Pancreas (tissue), 10 donors: ENCODE measurements around the gene AUTS2. TPM values are rescaled to one million over a fixed set of nuclear protein-coding genes. Genes with fewer than 3 reads are reported as not detected.
A peak's percentile ranks its signal among the peaks of the same experiment; 100 is the strongest.

Experiments
- ATAC-seq, 4 donors: fragments of 200-7000 bp; cut with Tn5 transposase; one replicate each; pipeline versions ENCODE4 v1.8.0 to v1.9.1; 2020; ENCODE audit warnings: mild to moderate bottlenecking in 4 of 4, moderate library complexity in 4 of 4
- DNase-seq, 6 donors: peaks; one replicate each; pipeline ENCODE4 v3.0.0-alpha.2; 2020
- FAIRE-seq: peaks from 2 replicates; lab custom pipeline; 2012; peaks lifted over from hg19 to GRCh38; lab: Jason Lieb, UNC
- H3K27ac ChIP-seq, 4 donors: fragments of 200-600 bp; sonication (generic); 1 replicate in 3 of 4; 2 replicates in 1 of 4; pipeline versions ENCODE4 v1.5.0 to v1.8.0; 2020
- H3K27me3 ChIP-seq, 4 donors: fragments of 200-600 bp; one replicate each; pipeline ENCODE4 v1.8.0; 2021
- H3K36me3 ChIP-seq, 3 donors: fragments of 200-600 bp; sonication (generic) in 1 of 3; one replicate each; pipeline versions ENCODE4 v1.5.0 to v1.8.0; 2020 to 2021
- H3K4me1 ChIP-seq, 3 donors: fragments of 200-600 bp; one replicate each; pipeline ENCODE4 v1.8.0; 2021
- H3K4me3 ChIP-seq, 4 donors: fragments of 200-600 bp; sonication (generic) in 2 of 4; one replicate each; pipeline versions ENCODE4 v1.5.0 to v1.8.0; 2020 to 2021
- H3K9me3 ChIP-seq, 4 donors: fragments of 200-600 bp; one replicate each; pipeline ENCODE4 v1.8.0; 2021
- CTCF ChIP-seq, 4 donors: fragments of 200-600 bp; sonication (generic) in 3 of 4; IDR thresholded peaks; one replicate each; pipeline versions ENCODE4 v1.5.0 to v1.8.0; 2021; ENCODE audit warnings: antibody characterized with exemption in 4 of 4
- WGBS, 2 donors: extraction: QIAGEN DNeasy Blood & Tissue Kit; methylation state at CpG; one replicate each; pipeline ENCODE4 v1.1.7; 2013; 5-methylcytosine and 5-hydroxymethylcytosine counted together
- intact Hi-C, 3 donors: fragments of 100-400 bp; cut with DNase I; formaldehyde crosslinking; loops; one replicate each; pipeline versions ENCODE4 v1.11.1 to v1.14.2; 2022
- polyA plus RNA-seq, 2 donors: library from polyadenylated mRNA; stranded (reverse); fragments of 200-250 nt; gene quantifications; one replicate each; pipeline ENCODE4 v1.2.3, GENCODE V29; 2013
- total RNA-seq, 6 donors: library from RNA; stranded (reverse); fragmentation: NEBNext Ultra II Directional in 4 of 6; extraction: Animal tissue kit (Norgen Biotek cat#: 25700) in 4 of 6; gene quantifications; one replicate each; pipeline versions ENCODE4 v1.2.1 to v1.2.4, GENCODE V29; 2021 to 2023
- donor health status: healthy with polysubstance abuse.
- donor health status: DM: no; HTN: no; CAD: no; lungs with moderate emphysema.
- donor health status: DM: no; HTN: no; CAD: no.
- donor health status: control.
- donor health status: control.
- donor health status: Bipolar disorder and iron deficiency.
- donor health status: DM: yes; HTN: yes; CAD: no.
- donor health status: DM: no; HTN: no; CAD: no.
- donor health status: DM: no; HTN: no; CAD: no.
- donor health status: DM: yes; HTN: yes; CAD: no.

Gene AUTS2
- total and polyA plus RNA-seq, 8 donors = 5.8 to 16.8 (median 9.9) TPM

- FAIRE-seq = no peak
These were observed 584.2 kb downstream of the AUTS2 start for GRCh38 chr7:70182521-70182920.

GRCh38 chr7:70183278-70183677, 585.0 kb downstream of the AUTS2 start:
- DNase-seq (peak in 5 of 6 donors; percentile 13 to 51 (median 21)), ATAC-seq (peak; percentile 73 to 96 (median 89)), FAIRE-seq (no peak)
- no peak overlapping the region for H3K4me3 ChIP-seq
- H3K27ac ChIP-seq = no peak overlapping the region
- no peaks in the 10 kb centered on the region for H3K9me3 ChIP-seq
- no peak for TF ChIP-seq CTCF (IDR thresholded peaks at IDR 0.05)
- no peaks in the 10 kb centered on the region for H3K36me3 ChIP-seq
- no peaks in the 10 kb centered on the region for H3K27me3 ChIP-seq
- 32 to 39% methylated on average over 6 of the region's 6 CpGs for WGBS, 2 donors
- intact Hi-C loops = no loop called here
- H3K4me1 ChIP-seq = no peaks in the 10 kb centered on the region

More at GRCh38 chr7:70182521-70182920, 584.2 kb downstream of the AUTS2 start:
- Histone ChIP-seq H3K36me3 (no peaks in the 10 kb centered on the region), H3K27ac (no peak overlapping the region), H3K27me3 (no peaks in the 10 kb centered on the region), H3K9me3 (no peaks in the 10 kb centered on the region), H3K4me1 (no peaks in the 10 kb centered on the region), H3K4me3 (no peak overlapping the region)
- WGBS, 2 donors = 60 to 76% methylated on average over 4 of the region's 4 CpGs
- TF ChIP-seq CTCF (IDR thresholded peaks at IDR 0.05) = no peak
- intact Hi-C loops = no loop called here
- no peak for ATAC-seq
- no peak for DNase-seq

DNA sequence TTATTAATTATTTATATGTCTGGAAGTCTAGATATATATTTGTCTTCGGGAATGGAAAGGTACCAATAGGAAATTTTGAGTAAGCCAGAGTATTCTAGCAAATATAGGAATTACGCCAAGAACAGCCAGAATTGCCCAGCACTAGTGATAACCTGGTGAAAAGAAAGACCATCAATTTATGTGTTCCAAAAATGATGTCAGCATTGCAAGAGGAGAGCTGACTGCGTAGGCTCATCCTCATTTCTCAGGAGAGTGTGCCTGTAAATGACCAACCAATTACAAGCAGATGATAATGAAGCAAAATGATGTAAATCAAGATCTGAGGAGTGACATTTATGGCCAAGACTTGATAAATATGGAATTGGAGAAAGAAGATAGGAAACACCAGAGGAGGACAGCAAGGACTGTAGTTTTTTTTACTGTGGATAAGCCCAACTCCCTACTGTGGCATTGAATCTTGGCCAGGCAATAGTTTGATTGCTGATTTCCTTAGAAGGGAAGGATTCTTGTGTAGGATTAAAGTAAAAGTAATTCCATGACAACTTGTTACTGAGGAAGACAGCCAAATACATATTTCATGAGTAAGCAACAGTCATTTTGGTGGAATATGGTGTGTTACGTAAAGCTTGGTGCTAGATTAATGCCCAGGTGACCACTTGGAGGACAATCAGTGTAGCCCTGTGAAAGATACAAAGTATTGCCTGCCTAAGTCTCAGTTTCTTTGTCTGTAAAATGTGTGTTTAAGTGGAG, 590.8 kb downstream of the AUTS2 start:
- Histone ChIP-seq H3K27ac (no peak overlapping the region), H3K9me3 (no peaks in the 10 kb centered on the region), H3K36me3 (no peaks in the 10 kb centered on the region), H3K4me1 (no peaks in the 10 kb centered on the region), H3K4me3 (no peak overlapping the region), H3K27me3 (no peaks in the 10 kb centered on the region)
- DNase-seq = no peak
- intact Hi-C loops = no loop called here
- ATAC-seq = no peak
- FAIRE-seq = no peak
- 80 to 89% methylated on average over 4 of the region's 4 CpGs for WGBS, 2 donors
- no peak for TF ChIP-seq CTCF (IDR thresholded peaks at IDR 0.05)

- 67 to 77% methylated on average over 4 of the region's 4 CpGs for WGBS, 2 donors
- intact Hi-C loops = loop anchor here in 1 of 3 donors (10.0 kb wide), 1 partner anchor 505 kb away; no protein-coding TSS in a partner anchor
- H3K36me3 ChIP-seq = no peaks in the 10 kb centered on the region
- TF ChIP-seq CTCF (IDR thresholded peaks at IDR 0.05) = no peak
- H3K27me3 ChIP-seq = no peaks in the 10 kb centered on the region
- no peak overlapping the region for H3K4me3 ChIP-seq
- ATAC-seq (no peak), DNase-seq (no peak), FAIRE-seq (no peak)
- H3K9me3 ChIP-seq = no peaks in the 10 kb centered on the region
- no peak overlapping the region for H3K27ac ChIP-seq
- H3K4me1 ChIP-seq = no peaks in the 10 kb centered on the region
These were observed 591.5 kb downstream of the AUTS2 start for GRCh38 chr7:70189776-70190175.

GRCh38 chr7:70190281-70190680, 592.0 kb downstream of the AUTS2 start:
- FAIRE-seq = no peak
- Histone ChIP-seq H3K9me3 (no peaks in the 10 kb centered on the region), H3K36me3 (no peaks in the 10 kb centered on the region)

More at GRCh38 chr7:70190281-70190680, 592.0 kb downstream of the AUTS2 start:
- WGBS, 2 donors = 80 to 83% methylated on average over 4 of the region's 4 CpGs
- no peak for TF ChIP-seq CTCF (IDR thresholded peaks at IDR 0.05)
- Histone ChIP-seq H3K4me1 (no peaks in the 10 kb centered on the region), H3K4me3 (no peak overlapping the region), H3K27me3 (no peaks in the 10 kb centered on the region), H3K27ac (no peak overlapping the region)
- ATAC-seq = no peak
- intact Hi-C loops = loop anchor here in 1 of 3 donors (10.0 kb wide), 1 partner anchor 505 kb away; no protein-coding TSS in a partner anchor
- DNase-seq = no peak
